ENCODE data around the gene FRMD4A.

GRCh38 chr10:13678101-13678843, 652.5 kb downstream of the FRMD4A start:
- no peak for TF ChIP-seq CTCF (IDR thresholded peaks at IDR 0.05)
- TF ChIP-seq POLR2A (IDR thresholded peaks at IDR 0.05) = no peak
- no peak for TF ChIP-seq POLR2AphosphoS5 (IDR thresholded peaks at IDR 0.05)
